IMR-90 (cell line): Measurements from ENCODE around the gene ATP8B3. TPM values are rescaled to one million over a fixed set of nuclear protein-coding genes. Genes with fewer than 3 reads are reported as not detected.

Source experiments
- ATAC-seq: fragments of 200-7000 bp; cut with Tn5 transposase; 2 replicates; pipeline ENCODE4 v1.9.1; 2020; ENCODE audit warnings: low read depth, mild to moderate bottlenecking, moderate library complexity
- BruUV-seq: library from RNA; stranded (reverse); fragments of 400-500 nt; replicated peaks from 2 replicates; lab custom pipeline; 2021; lab: Mats Ljungman, UMichigan
- CTCF ChIA-PET: fragments of 300-600 bp; formaldehyde crosslinking; extraction: SDS; loops from one replicate; lab custom pipeline; 2021; ENCODE audit warnings: antibody characterized with exemption; lab: Yijun Ruan, JAX
- POLR2A ChIA-PET: fragments of 300-600 bp; sonication (Branson Sonifier 250); formaldehyde crosslinking; loops from one replicate; lab custom pipeline; 2022; ENCODE audit warnings: antibody characterized with exemption; ENCODE audit not compliant: unreplicated experiment; lab: Charles Lee
- DNase-seq: peaks from one replicate; pipeline ENCODE4 v3.0.0; 2013
- H2AFZ ChIP-seq: replicated peaks from 2 replicates; pipeline ENCODE3; 2013; ENCODE audit warnings: low read length, mild to moderate bottlenecking; ENCODE audit not compliant: poor library complexity
- H2AK5ac ChIP-seq: 2 replicates; pipeline ENCODE4 v1.6.1; 2013; ENCODE audit warnings: low read depth, low read length, inconsistent platforms
- H2AK9ac ChIP-seq: replicated peaks from 2 replicates; pipeline ENCODE3; 2013; ENCODE audit warnings: mild to moderate bottlenecking, low read depth, low read length, moderate library complexity; ENCODE audit not compliant: poor library complexity
- H2BK120ac ChIP-seq: 2 replicates; pipeline ENCODE4 v1.6.1; 2013; ENCODE audit warnings: low read depth, low read length, inconsistent platforms
- H2BK15ac ChIP-seq: 3 replicates; pipeline ENCODE4 v1.6.1; 2013; ENCODE audit warnings: low read depth, low read length, inconsistent platforms
- H2BK20ac ChIP-seq: 2 replicates; pipeline ENCODE4 v1.6.1; 2013; ENCODE audit warnings: low read depth, mild to moderate bottlenecking, inconsistent platforms, low read length, moderate library complexity
- H2BK5ac ChIP-seq: 2 replicates; pipeline ENCODE4 v1.6.1; 2013; ENCODE audit warnings: mild to moderate bottlenecking, low read depth, low read length, inconsistent platforms; ENCODE audit not compliant: poor library complexity, severe bottlenecking
- H3K14ac ChIP-seq: replicated peaks from 2 replicates; pipeline ENCODE4 v1.6.1; 2013; ENCODE audit warnings: low read depth, low read length, inconsistent platforms
- H3K18ac ChIP-seq: 2 replicates; pipeline ENCODE4 v1.6.1; 2013; ENCODE audit warnings: low read depth, low read length, control low read depth
- H3K23ac ChIP-seq: 2 replicates; pipeline ENCODE4 v1.6.1; 2013; ENCODE audit warnings: low read depth, low read length, inconsistent platforms
- H3K27ac ChIP-seq: 2 replicates; pipeline ENCODE4 v1.5.1; 2013; ENCODE audit warnings: mild to moderate bottlenecking, control low read depth, low read length; ENCODE audit not compliant: insufficient read depth
- H3K27me3 ChIP-seq: 2 replicates; pipeline ENCODE4 v1.6.1; 2013; ENCODE audit warnings: low read length; ENCODE audit not compliant: control insufficient read depth, insufficient read depth
- H3K36me3 ChIP-seq: 2 replicates; pipeline ENCODE4 v1.6.1; 2013; ENCODE audit warnings: low read length, mixed read lengths; ENCODE audit not compliant: control insufficient read depth, insufficient read depth
- H3K4ac ChIP-seq: 2 replicates; pipeline ENCODE4 v1.6.1; 2013; ENCODE audit warnings: low read depth, low read length, inconsistent platforms
- H3K4me1 ChIP-seq: 2 replicates; pipeline ENCODE4 v1.6.1; 2013; ENCODE audit warnings: low read length, mixed read lengths; ENCODE audit not compliant: control insufficient read depth, insufficient read depth
- H3K4me2 ChIP-seq: 2 replicates; pipeline ENCODE4 v1.6.1; 2013; ENCODE audit warnings: low read depth, mild to moderate bottlenecking, control low read depth, low read length, moderate library complexity
- H3K4me3 ChIP-seq: 2 replicates; pipeline ENCODE4 v1.5.1; 2013; ENCODE audit warnings: low read depth, mild to moderate bottlenecking, control low read depth, low read length, moderate library complexity; ENCODE audit not compliant: insufficient read depth
- H3K56ac ChIP-seq: 2 replicates; pipeline ENCODE4 v1.6.1; 2013; ENCODE audit warnings: low read length, inconsistent platforms; ENCODE audit not compliant: insufficient read depth; ENCODE audit errors: extremely low read depth
- H3K79me1 ChIP-seq, 2 experiments: 2 replicates each; pipeline ENCODE4 v1.6.1; 2013; ENCODE audit warnings: low read length in 2 of 2, inconsistent platforms in 1 of 2, low read depth in 1 of 2
- H3K9ac ChIP-seq: 2 replicates; pipeline ENCODE4 v1.6.1; 2013; ENCODE audit warnings: low read depth, low read length, control low read depth
- H3K9me1 ChIP-seq: 2 replicates; pipeline ENCODE4 v1.6.1; 2013; ENCODE audit warnings: low read length, inconsistent platforms; ENCODE audit not compliant: insufficient read depth
- H3K9me3 ChIP-seq: 2 replicates; pipeline ENCODE4 v1.6.1; 2013; ENCODE audit warnings: low read length; ENCODE audit not compliant: control insufficient read depth, insufficient read depth
- H4K20me1 ChIP-seq: 2 replicates; pipeline ENCODE4 v1.6.1; 2013; ENCODE audit warnings: low read length, inconsistent platforms; ENCODE audit not compliant: insufficient read depth
- H4K5ac ChIP-seq: 2 replicates; pipeline ENCODE4 v1.6.1; 2013; ENCODE audit warnings: mild to moderate bottlenecking, low read depth, low read length, control low read depth
- H4K8ac ChIP-seq, 2 experiments: 2 replicates each; pipeline ENCODE4 v1.6.1; 2013; ENCODE audit warnings: low read depth in 2 of 2, low read length in 2 of 2, control low read depth in 1 of 2, inconsistent platforms in 1 of 2
- H4K91ac ChIP-seq: 2 replicates; pipeline ENCODE4 v1.6.1; 2013; ENCODE audit warnings: low read depth, low read length, inconsistent platforms; ENCODE audit not compliant: insufficient read depth
- CEBPB ChIP-seq: IDR thresholded peaks from 2 replicates; pipeline ENCODE4 v1.6.1; 2012; ENCODE audit warnings: low read depth, low read length, improper control_type of control experiment
- CTCF ChIP-seq: conservative IDR thresholded peaks from 2 replicates; pipeline ENCODE4 v1.5.1; 2012; ENCODE audit warnings: mild to moderate bottlenecking, low read depth, low read length, improper control_type of control experiment
- ELK1 ChIP-seq: fragments of 150-350 bp; IDR thresholded peaks from 2 replicates; pipeline ENCODE4 v1.6.1; 2016; ENCODE audit warnings: low read depth, mild to moderate bottlenecking, low read length, moderate library complexity, borderline replicate concordance
- FOS ChIP-seq: fragments of 150-350 bp; IDR thresholded peaks from 2 replicates; pipeline ENCODE4 v1.6.1; 2016; ENCODE audit warnings: low read depth, low read length
- MAZ ChIP-seq: IDR thresholded peaks from 2 replicates; pipeline ENCODE4 v1.6.1; 2012; ENCODE audit warnings: low read depth, mild to moderate bottlenecking, low read length, improper control_type of control experiment, moderate library complexity, borderline replicate concordance
- MXI1 ChIP-seq: IDR thresholded peaks from 2 replicates; pipeline ENCODE4 v1.6.1; 2012; ENCODE audit warnings: low read depth, mild to moderate bottlenecking, low read length, moderate library complexity, borderline replicate concordance
- NFE2L2 ChIP-seq: fragments of 150-350 bp; IDR thresholded peaks from 2 replicates; pipeline ENCODE4 v1.6.1; 2016; ENCODE audit warnings: low read depth, mild to moderate bottlenecking, low read length
- POLR2A ChIP-seq: IDR thresholded peaks from 2 replicates; pipeline ENCODE4 v1.6.1; 2012; ENCODE audit warnings: mild to moderate bottlenecking, low read depth, low read length
- RAD21 ChIP-seq: IDR thresholded peaks from 2 replicates; pipeline ENCODE4 v1.6.1; 2012; ENCODE audit warnings: low read length, improper control_type of control experiment
- SMC3 ChIP-seq: fragments of 150-350 bp; IDR thresholded peaks from 2 replicates; pipeline ENCODE4 v1.6.1; 2016; ENCODE audit warnings: low read depth, mild to moderate bottlenecking, antibody characterized with exemption, low read length, moderate library complexity
- USF2 ChIP-seq: fragments of 150-350 bp; IDR thresholded peaks from 2 replicates; pipeline ENCODE4 v1.6.1; 2017; ENCODE audit warnings: mild to moderate bottlenecking, antibody characterized with exemption, low read length, low read depth
- WGBS, 2 experiments: methylation state at CpG; one replicate each; pipeline versions ENCODE4 v1.1.5 to v1.1.7; 2013; ENCODE audit warnings: missing lambda C conversion rate in 2 of 2; ENCODE audit not compliant: insufficient read length in 1 of 2; ENCODE audit errors: extremely low coverage in 2 of 2; 5-methylcytosine and 5-hydroxymethylcytosine counted together
- dilution Hi-C: fragments of 300-500 bp; cut with HindIII; formaldehyde crosslinking; loops from one replicate; pipeline ENCODE4 v1.14.3; 2018; ENCODE audit warnings: low sequenced_read_pairs; ENCODE audit not compliant: unreplicated experiment
- in situ Hi-C: fragments of 300-500 bp; cut with MboI; formaldehyde crosslinking; loops from 3 replicates; pipeline ENCODE4 v1.14.3; 2019; ENCODE audit warnings: low sequenced_read_pairs, inconsistent platforms, mixed read lengths
- intact Hi-C: fragments of 100-400 bp; cut with micrococcal nuclease; formaldehyde crosslinking; loops from 2 replicates; pipeline ENCODE4 v1.10.0; 2022
- polyA plus RNA-seq, 3 experiments: library from polyadenylated mRNA; depleted of rRNA; stranded (reverse); fragments of >200 nt; gene quantifications; 2 replicates each; pipeline ENCODE4 v1.2.3, GENCODE V29; 2012; ENCODE audit warnings: low replicate concordance in 1 of 3
- total RNA-seq: library from RNA; depleted of rRNA; stranded (reverse); fragments of >200 nt; gene quantifications from 2 replicates; pipeline ENCODE4 v1.2.3, GENCODE V29; 2012

ATP8B3 gene
- total and polyA plus RNA-seq, 2 of the 4 experiments (the other 2 are of a cell fraction) = 1.6 to 8.1 TPM

- no peak for TF ChIP-seq MXI1
- no peak for TF ChIP-seq RAD21
- no peak for TF ChIP-seq FOS
- no peak for TF ChIP-seq ELK1
- no peak for TF ChIP-seq SMC3
- no peak for TF ChIP-seq POLR2A
- TF ChIP-seq CTCF = no peak
- no peak for TF ChIP-seq MAZ
- no peak for TF ChIP-seq USF2
- no peak for TF ChIP-seq CEBPB
- TF ChIP-seq NFE2L2 = no peak
- Histone ChIP-seq H2BK20ac (no peak overlapping the region), H3K36me3 (no peaks in the 10 kb centered on the region), H4K8ac (no peak overlapping the region), H3K27ac (no peak overlapping the region), H3K14ac (no peak overlapping the region), H3K27me3 (peaks cover 46% of the 10 kb centered on the region), H3K9me1 (no peaks in the 10 kb centered on the region), H3K79me1 (no peaks in the 10 kb centered on the region), H3K4me3 (no peak overlapping the region), H3K18ac (no peak overlapping the region), H3K4me2 (no peak overlapping the region), H3K23ac (no peak overlapping the region), H4K5ac (no peak overlapping the region), H3K4me1 (no peaks in the 10 kb centered on the region), H2AK5ac (no peak overlapping the region), H2BK15ac (no peak overlapping the region), H3K9me3 (no peaks in the 10 kb centered on the region), H4K91ac (no peak overlapping the region), H3K56ac (no peak overlapping the region), H2AK9ac (no peak overlapping the region), H2AFZ (no peak overlapping the region), H3K4ac (no peak overlapping the region), H2BK5ac (no peak overlapping the region), H4K20me1 (peaks cover under 1% of the 10 kb centered on the region; the same call in 1 of the 2 replicates), H3K9ac (no peak overlapping the region), H2BK120ac (no peak overlapping the region)
- intact Hi-C loops = no loop called here
- in situ Hi-C loops = no loop called here
- POLR2A ChIA-PET = no interaction called here
- BruUV-seq = no TSS peak
- dilution Hi-C loops = no loop called here
- DNase-seq (no peak), ATAC-seq (no peak)
- 13% methylated on average over 8 of the region's 28 CpGs; no CpG with 5 or more reads in 1 of the 2 experiments for WGBS, 2 experiments
- CTCF ChIA-PET = no interaction called here
Measured at GRCh38 chr19:1734321-1734966, 77.6 kb downstream of the ATP8B3 start.
